Neural progenitor cell (in vitro differentiated cells): Measurements from ENCODE around the gene LEMD2. TPM values are rescaled to one million over a fixed set of nuclear protein-coding genes. Genes with fewer than 3 reads are reported as not detected.

Experiments used
- DNase-seq: peaks from one replicate; pipeline ENCODE4 v3.0.0-alpha.2; 2016; ENCODE audit warnings: low spot score
- H2AFZ ChIP-seq: fragments of 200-600 bp; sonication (generic); replicated peaks from 2 replicates; pipeline ENCODE4 v1.6.1; 2016; ENCODE audit warnings: antibody characterized with exemption
- H3F3A ChIP-seq: fragments of 200-600 bp; sonication (generic); 2 replicates; pipeline ENCODE4 v1.6.1; 2016; ENCODE audit warnings: antibody characterized with exemption, low read depth
- H3K27ac ChIP-seq: fragments of 200-600 bp; sonication (generic); 2 replicates; pipeline ENCODE4 v1.5.1; 2016; ENCODE audit warnings: mild to moderate bottlenecking
- H3K27me3 ChIP-seq: fragments of 200-600 bp; sonication (generic); 2 replicates; pipeline ENCODE4 v1.6.1; 2016; ENCODE audit warnings: mild to moderate bottlenecking, moderate library complexity
- H3K36me3 ChIP-seq: fragments of 200-600 bp; sonication (generic); 2 replicates; pipeline ENCODE4 v1.5.1; 2016
- H3K4me1 ChIP-seq: fragments of 200-600 bp; sonication (generic); 2 replicates; pipeline ENCODE4 v1.6.1; 2016; ENCODE audit warnings: mixed run types
- H3K4me2 ChIP-seq: fragments of 200-600 bp; sonication (generic); 2 replicates; pipeline ENCODE4 v1.6.1; 2016
- H3K4me3 ChIP-seq: fragments of 200-600 bp; sonication (generic); 2 replicates; pipeline ENCODE4 v1.5.1; 2016
- H3K79me2 ChIP-seq: fragments of 200-600 bp; sonication (generic); 2 replicates; pipeline ENCODE4 v1.6.1; 2016; ENCODE audit warnings: low read depth
- H3K9ac ChIP-seq: fragments of 200-600 bp; sonication (generic); 2 replicates; pipeline ENCODE4 v1.6.1; 2016
- H3K9me3 ChIP-seq: fragments of 200-600 bp; sonication (generic); 2 replicates; pipeline ENCODE4 v1.5.1; 2016; ENCODE audit warnings: low read depth
- H4K20me1 ChIP-seq: fragments of 200-600 bp; sonication (generic); 2 replicates; pipeline ENCODE4 v1.6.1; 2016; ENCODE audit warnings: low read depth
- H3K27ac Mint-ChIP-seq: 3 replicates; pipeline ENCODE4 v1.8.0; 2021; ENCODE audit warnings: mixed read lengths
- H3K27me3 Mint-ChIP-seq: 2 replicates; pipeline ENCODE4 v1.8.0; 2022; ENCODE audit warnings: low read depth, mild to moderate bottlenecking, inconsistent platforms, moderate library complexity, mixed read lengths; ENCODE audit not compliant: insufficient read depth
- H3K36me3 Mint-ChIP-seq: 3 replicates; pipeline ENCODE4 v1.8.0; 2021; ENCODE audit warnings: mixed read lengths
- H3K4me1 Mint-ChIP-seq: 3 replicates; pipeline ENCODE4 v1.8.0; 2021; ENCODE audit warnings: mixed read lengths
- H3K4me3 Mint-ChIP-seq: 3 replicates; pipeline ENCODE4 v1.8.0; 2021; ENCODE audit warnings: mild to moderate bottlenecking, moderate library complexity, mixed read lengths
- H3K9me3 Mint-ChIP-seq: 3 replicates; pipeline ENCODE4 v1.8.0; 2020; ENCODE audit warnings: mixed read lengths
- CTCF ChIP-seq: fragments of 200-600 bp; sonication (generic); IDR thresholded peaks from 2 replicates; pipeline ENCODE4 v1.5.1; 2017; ENCODE audit warnings: antibody characterized with exemption, mild to moderate bottlenecking
- EZH2 ChIP-seq: fragments of 200-600 bp; sonication (generic); IDR thresholded peaks from 2 replicates; pipeline ENCODE4 v1.6.1; 2017; ENCODE audit warnings: antibody characterized with exemption, mild to moderate bottlenecking, moderate library complexity
- EZH2phosphoT487 ChIP-seq: fragments of 200-600 bp; sonication (generic); IDR thresholded peaks from 2 replicates; pipeline ENCODE4 v1.6.1; 2017; ENCODE audit warnings: antibody characterized with exemption
- total RNA-seq: library from RNA; depleted of rRNA; stranded (reverse); fragments of >200 nt; gene quantifications from 2 replicates; pipeline ENCODE4 v1.2.3, GENCODE V29; 2015; ENCODE audit warnings: low replicate concordance

Gene LEMD2
- total RNA-seq, 1 donor from 2014 or later: 31.8 TPM

GRCh38 chr6:33830635-33831240, 41.8 kb upstream of the LEMD2 start:
- TF ChIP-seq CTCF (no peak), EZH2phosphoT487 (no peak), EZH2 (no peak)

DNA sequence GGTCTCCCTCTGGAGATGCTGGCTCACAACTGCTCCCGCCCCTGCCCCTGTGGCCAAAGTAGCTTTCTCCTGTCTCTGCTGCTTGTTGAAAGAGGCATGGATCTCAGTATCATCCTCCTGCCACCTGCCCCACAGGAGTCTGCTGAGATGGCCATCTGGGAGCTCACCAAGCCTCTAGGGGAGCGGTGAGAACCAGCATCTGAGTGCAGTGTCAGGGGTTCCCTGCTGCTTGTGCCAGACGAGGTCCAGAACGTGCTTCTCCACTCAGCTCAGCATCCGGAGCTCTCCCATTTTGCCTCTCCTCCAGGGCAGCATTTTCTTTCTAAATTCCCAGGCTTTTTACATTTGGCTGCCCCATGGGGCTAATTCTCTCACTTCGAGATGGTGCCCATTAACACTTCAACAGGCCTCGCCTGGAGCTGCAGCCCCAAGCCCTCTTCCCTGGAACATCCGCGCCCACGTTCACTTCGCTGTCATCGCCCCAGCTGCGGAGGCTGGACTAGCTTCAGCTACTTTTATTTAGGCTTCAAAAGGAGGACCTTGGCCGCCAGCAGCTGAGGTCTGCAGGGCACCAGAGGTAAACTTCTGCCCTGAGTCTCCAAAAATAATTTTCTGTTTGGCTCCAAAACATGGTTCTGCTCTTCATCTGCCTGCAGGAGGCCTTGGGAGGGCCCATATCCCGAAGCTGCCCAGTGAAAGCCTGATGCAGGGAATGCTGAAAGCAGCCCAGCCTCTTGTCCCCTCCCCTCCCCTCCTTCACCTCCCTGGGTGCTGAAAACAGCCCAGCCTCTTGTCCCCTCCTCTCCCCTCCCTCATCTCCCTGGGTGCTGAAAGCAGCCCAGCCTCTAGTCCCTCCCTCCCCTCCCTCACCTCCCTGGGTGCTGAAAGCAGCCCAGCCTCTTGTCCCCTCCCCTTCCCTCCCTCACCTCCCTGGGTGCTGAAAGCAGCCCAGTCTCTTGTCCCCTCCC, 40.1 kb upstream of the LEMD2 start:
- H3K4me1 ChIP-seq: peaks cover 22% of the 10 kb centered on the region
- H3K9ac ChIP-seq: no peak overlapping the region
- TF ChIP-seq CTCF: no peak
- TF ChIP-seq EZH2: no peak
- no peak for TF ChIP-seq EZH2phosphoT487
- Mint-ChIP-seq H3K4me1 (peaks cover 38% of the 10 kb centered on the region), H3K9me3 (peaks cover 5% of the 10 kb centered on the region), H3K27me3 (peaks cover 16% of the 10 kb centered on the region), H3K4me3 (peak overlapping the region; percentile 29), H3K27ac (no peak overlapping the region), H3K36me3 (no peaks in the 10 kb centered on the region)
- H3K9me3 ChIP-seq: no peaks in the 10 kb centered on the region
- DNase-seq: no peak
- no peak overlapping the region for H3K27ac ChIP-seq
- peaks cover 21% of the 10 kb centered on the region for H3F3A ChIP-seq
- H3K4me2 ChIP-seq: peak overlapping the region; percentile 24
- no peaks in the 10 kb centered on the region for H3K36me3 ChIP-seq
- no peaks in the 10 kb centered on the region for H3K79me2 ChIP-seq
- H3K27me3 ChIP-seq: no peaks in the 10 kb centered on the region
- H4K20me1 ChIP-seq: no peaks in the 10 kb centered on the region
- H3K4me3 ChIP-seq: no peak overlapping the region
- no peak overlapping the region for H2AFZ ChIP-seq

More at GRCh38 chr6:33830635-33831240, 41.8 kb upstream of the LEMD2 start:
- H3K4me2 ChIP-seq: no peak overlapping the region
- Mint-ChIP-seq H3K9me3 (peaks cover 5% of the 10 kb centered on the region), H3K27ac (peak overlapping the region; percentile 78), H3K4me1 (peaks cover 31% of the 10 kb centered on the region), H3K4me3 (no peak overlapping the region), H3K36me3 (no peaks in the 10 kb centered on the region), H3K27me3 (peaks cover 21% of the 10 kb centered on the region)
- H3K36me3 ChIP-seq: no peaks in the 10 kb centered on the region
- no peaks in the 10 kb centered on the region for H3K9me3 ChIP-seq
- no peak overlapping the region for H2AFZ ChIP-seq
- H3K4me1 ChIP-seq: peaks cover 18% of the 10 kb centered on the region
- H4K20me1 ChIP-seq: no peaks in the 10 kb centered on the region
- no peak overlapping the region for H3K9ac ChIP-seq
- H3F3A ChIP-seq: peaks cover 18% of the 10 kb centered on the region
- no peak overlapping the region for H3K27ac ChIP-seq
- H3K79me2 ChIP-seq: no peaks in the 10 kb centered on the region
- no peaks in the 10 kb centered on the region for H3K27me3 ChIP-seq
- no peak for DNase-seq
- H3K4me3 ChIP-seq: no peak overlapping the region

DNA sequence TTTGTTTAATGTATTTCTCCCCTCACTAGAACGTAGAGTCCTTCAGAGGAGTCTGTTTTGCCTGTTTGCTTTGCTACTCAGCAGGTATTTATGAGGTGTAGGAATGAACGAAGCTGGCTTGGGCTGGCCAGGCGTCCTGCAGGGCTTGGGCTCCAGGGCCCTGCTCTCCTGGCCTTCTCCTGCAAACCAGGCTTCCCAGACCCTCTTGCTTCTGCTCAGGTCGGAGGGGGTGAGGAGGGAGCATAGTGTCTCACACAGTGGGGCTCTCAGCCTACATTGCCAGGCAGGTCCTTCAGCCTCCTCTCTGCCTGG, 39.5 kb upstream of the LEMD2 start:
- no peaks in the 10 kb centered on the region for H3K27me3 ChIP-seq
- peaks cover 27% of the 10 kb centered on the region for H3F3A ChIP-seq
- TF ChIP-seq EZH2: no peak
- no peak for TF ChIP-seq EZH2phosphoT487
- no peak for TF ChIP-seq CTCF
- H3K79me2 ChIP-seq: no peaks in the 10 kb centered on the region
- no peaks in the 10 kb centered on the region for H3K36me3 ChIP-seq
- Mint-ChIP-seq H3K4me1 (peaks cover 41% of the 10 kb centered on the region), H3K27me3 (peaks cover 12% of the 10 kb centered on the region), H3K9me3 (peaks cover under 1% of the 10 kb centered on the region), H3K27ac (no peak overlapping the region), H3K36me3 (no peaks in the 10 kb centered on the region), H3K4me3 (no peak overlapping the region)
- H3K4me3 ChIP-seq: no peak overlapping the region
- H3K4me1 ChIP-seq: peaks cover 28% of the 10 kb centered on the region
- no peak overlapping the region for H3K4me2 ChIP-seq
- DNase-seq: no peak
- no peaks in the 10 kb centered on the region for H4K20me1 ChIP-seq
- H2AFZ ChIP-seq: no peak overlapping the region
- no peak overlapping the region for H3K9ac ChIP-seq
- no peak overlapping the region for H3K27ac ChIP-seq
- H3K9me3 ChIP-seq: no peaks in the 10 kb centered on the region
